IPS-15b (cell line): Measurements from ENCODE around the gene PANX2.
"Not testable (repeated sequence)": the region's sequence is repeated elsewhere in the genome, so short reads cannot be mapped to it uniquely, and the experiment has no call there.

Experiments used
- H3K27me3 ChIP-seq: one replicate; pipeline ENCODE4 v1.6.1; 2013; ENCODE audit warnings: low read length; ENCODE audit not compliant: control insufficient read depth, insufficient read depth
- H3K36me3 ChIP-seq: one replicate; pipeline ENCODE4 v1.6.1; 2013; ENCODE audit warnings: low read length; ENCODE audit not compliant: control insufficient read depth, insufficient read depth
- H3K4me1 ChIP-seq: one replicate; pipeline ENCODE4 v1.6.1; 2013; ENCODE audit warnings: mild to moderate bottlenecking, low read length; ENCODE audit not compliant: control insufficient read depth, insufficient read depth
- H3K4me3 ChIP-seq: one replicate; pipeline ENCODE4 v1.5.1; 2013; ENCODE audit warnings: low read depth, low read length
- H3K9ac ChIP-seq: one replicate; pipeline ENCODE4 v1.6.1; 2013; ENCODE audit warnings: low read depth, mild to moderate bottlenecking, low read length
- H3K9me3 ChIP-seq: one replicate; pipeline ENCODE4 v1.6.1; 2013; ENCODE audit warnings: mild to moderate bottlenecking, low read length; ENCODE audit not compliant: control insufficient read depth, insufficient read depth

Gene PANX2, protein sequence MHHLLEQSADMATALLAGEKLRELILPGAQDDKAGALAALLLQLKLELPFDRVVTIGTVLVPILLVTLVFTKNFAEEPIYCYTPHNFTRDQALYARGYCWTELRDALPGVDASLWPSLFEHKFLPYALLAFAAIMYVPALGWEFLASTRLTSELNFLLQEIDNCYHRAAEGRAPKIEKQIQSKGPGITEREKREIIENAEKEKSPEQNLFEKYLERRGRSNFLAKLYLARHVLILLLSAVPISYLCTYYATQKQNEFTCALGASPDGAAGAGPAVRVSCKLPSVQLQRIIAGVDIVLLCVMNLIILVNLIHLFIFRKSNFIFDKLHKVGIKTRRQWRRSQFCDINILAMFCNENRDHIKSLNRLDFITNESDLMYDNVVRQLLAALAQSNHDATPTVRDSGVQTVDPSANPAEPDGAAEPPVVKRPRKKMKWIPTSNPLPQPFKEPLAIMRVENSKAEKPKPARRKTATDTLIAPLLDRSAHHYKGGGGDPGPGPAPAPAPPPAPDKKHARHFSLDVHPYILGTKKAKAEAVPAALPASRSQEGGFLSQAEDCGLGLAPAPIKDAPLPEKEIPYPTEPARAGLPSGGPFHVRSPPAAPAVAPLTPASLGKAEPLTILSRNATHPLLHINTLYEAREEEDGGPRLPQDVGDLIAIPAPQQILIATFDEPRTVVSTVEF

GRCh38 chr22:50170453-50171318, at the start of gene PANX2:
Gene PANX2 (plus strand): TSS chr22:50170731. CDS start chr22:50170731, 0 bp downstream.
- Histone ChIP-seq H3K4me3 (peak within 1 kb of the TSS; percentile 69), H3K9me3 (no peaks in the 10 kb centered on the region), H3K27me3 (peaks cover 11% of the 10 kb centered on the region), H3K36me3 (peaks cover 2% of the 10 kb centered on the region), H3K9ac (no peak within 1 kb of the TSS), H3K4me1 (no peaks in the 10 kb centered on the region)

DNA sequence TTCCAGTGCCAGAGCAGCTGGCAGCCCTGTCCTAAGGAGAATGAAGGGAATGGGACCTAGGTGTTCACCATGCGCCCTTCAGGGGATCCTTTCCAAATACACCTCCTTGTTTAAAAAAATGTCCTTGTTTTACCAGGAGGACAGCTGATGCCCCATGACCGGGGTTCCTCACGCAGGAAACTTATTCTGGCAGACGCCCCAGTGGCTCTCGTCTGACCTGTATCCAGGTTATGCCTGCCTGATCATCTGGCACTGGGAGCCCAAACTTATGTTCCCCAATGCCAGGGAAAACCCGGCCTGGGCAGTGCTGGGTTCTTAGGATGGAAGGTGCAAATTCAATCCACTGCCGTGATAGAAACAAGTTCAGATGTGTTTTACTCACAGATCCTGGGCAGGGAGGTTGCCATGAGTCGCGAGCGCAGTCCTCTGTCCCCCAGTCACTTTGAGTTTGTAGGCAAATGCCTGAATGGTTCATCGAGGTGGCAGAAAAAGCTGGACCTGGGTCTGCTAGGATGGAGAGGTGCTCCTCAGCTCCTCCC, 49.3 kb upstream of the PANX2 start:
- no peaks in the 10 kb centered on the region for H3K4me1 ChIP-seq
- H3K9ac ChIP-seq: no peak overlapping the region

DNA sequence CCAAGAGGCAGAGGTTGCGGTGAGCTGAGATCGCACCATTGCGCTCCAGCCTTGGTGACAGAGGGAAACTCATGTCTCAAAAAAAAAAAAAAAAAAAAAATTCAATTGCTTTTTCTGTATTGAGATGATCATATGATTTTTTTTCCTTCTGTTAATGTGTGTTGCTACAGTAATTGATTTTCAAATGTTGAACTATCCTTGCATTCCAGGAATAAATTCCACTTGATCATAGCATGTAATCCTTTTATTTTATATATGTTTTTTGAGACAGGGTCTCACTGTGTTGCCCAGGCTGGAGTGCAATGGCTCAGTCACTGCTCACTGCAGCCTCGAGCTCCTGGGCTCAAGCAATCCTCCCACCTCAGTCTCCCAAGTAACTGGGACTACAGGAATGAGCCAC, 47.4 kb upstream of the PANX2 start:
- Histone ChIP-seq H3K9ac (no peak overlapping the region), H3K4me3 (no peak overlapping the region), H3K4me1 (no peaks in the 10 kb centered on the region), H3K27me3 (no peaks in the 10 kb centered on the region), H3K9me3 (no peaks in the 10 kb centered on the region), H3K36me3 (no peaks in the 10 kb centered on the region)

More for the DNA sequence above, 49.3 kb upstream of the PANX2 start:
- H3K36me3 ChIP-seq: no peaks in the 10 kb centered on the region
- H3K27me3 ChIP-seq: no peaks in the 10 kb centered on the region
- no peak overlapping the region for H3K4me3 ChIP-seq
- no peaks in the 10 kb centered on the region for H3K9me3 ChIP-seq

DNA sequence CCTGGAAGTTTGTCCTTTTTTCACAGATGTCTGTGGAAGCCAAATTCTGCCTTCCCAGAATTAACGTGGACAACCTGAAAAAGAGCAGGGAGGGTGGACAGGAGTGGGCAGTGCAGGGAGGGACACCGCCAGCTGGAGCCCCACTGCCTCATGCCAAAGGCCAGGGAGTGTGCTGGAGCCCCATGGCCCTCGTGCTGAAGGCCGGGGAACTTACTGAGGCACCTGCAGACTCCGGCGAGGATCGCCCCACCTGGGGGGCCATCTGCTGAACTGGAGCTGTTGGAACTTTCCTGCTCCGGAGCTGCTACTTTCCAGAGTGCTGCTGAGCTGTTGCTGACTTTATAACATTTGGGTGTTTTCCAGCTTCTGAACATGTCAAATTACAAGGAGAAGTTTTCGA, 45.5 kb upstream of the PANX2 start:
- H3K9ac ChIP-seq: no peak overlapping the region
- no peak overlapping the region for H3K4me3 ChIP-seq
- H3K36me3 ChIP-seq: no peaks in the 10 kb centered on the region
- H3K27me3 ChIP-seq: no peaks in the 10 kb centered on the region
- H3K9me3 ChIP-seq: no peaks in the 10 kb centered on the region
- H3K4me1 ChIP-seq: no peaks in the 10 kb centered on the region

GRCh38 chr22:50129121-50129736, 41.3 kb upstream of the PANX2 start:
- no peak overlapping the region for H3K4me3 ChIP-seq
- H3K9ac ChIP-seq: no peak overlapping the region
- no peaks in the 10 kb centered on the region for H3K4me1 ChIP-seq
- no peaks in the 10 kb centered on the region for H3K36me3 ChIP-seq
- H3K27me3 ChIP-seq: no peaks in the 10 kb centered on the region
- no peaks in the 10 kb centered on the region for H3K9me3 ChIP-seq

GRCh38 chr22:50131894-50132293, 38.6 kb upstream of the PANX2 start:
- Histone ChIP-seq H3K4me3 (no peak overlapping the region), H3K4me1 (no peaks in the 10 kb centered on the region), H3K9ac (no peak overlapping the region), H3K27me3 (no peaks in the 10 kb centered on the region), H3K9me3 (no peaks in the 10 kb centered on the region), H3K36me3 (no peaks in the 10 kb centered on the region)

- Histone ChIP-seq H3K4me1 (no peaks in the 10 kb centered on the region), H3K27me3 (no peaks in the 10 kb centered on the region), H3K9me3 (no peaks in the 10 kb centered on the region), H3K9ac (no peak overlapping the region), H3K4me3 (no peak overlapping the region), H3K36me3 (no peaks in the 10 kb centered on the region)
Observed at GRCh38 chr22:50134481-50134880, 36.0 kb upstream of the PANX2 start.

DNA sequence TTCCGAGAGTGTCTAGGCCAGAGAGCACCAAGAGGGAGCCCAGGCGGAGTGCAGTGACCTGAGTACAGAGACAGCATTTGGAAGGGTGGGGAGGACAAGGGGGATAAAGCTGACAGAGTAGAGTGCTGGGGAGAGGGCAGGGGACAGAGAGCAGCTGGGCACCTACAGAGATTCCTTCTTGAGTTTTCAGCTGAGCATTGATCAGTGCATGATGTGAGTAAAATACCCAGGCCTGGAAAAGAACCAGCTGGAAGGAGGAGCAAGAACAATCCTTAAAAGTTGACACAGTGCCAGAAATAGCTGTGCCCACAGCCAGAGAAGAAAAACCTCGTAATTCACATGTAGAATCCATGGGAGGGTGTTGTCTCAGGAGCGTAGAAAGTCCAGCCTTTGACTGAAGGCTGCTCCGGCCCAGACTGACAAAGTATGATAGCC, 33.9 kb upstream of the PANX2 start:
- H3K27me3 ChIP-seq: no peaks in the 10 kb centered on the region
- no peak overlapping the region for H3K4me3 ChIP-seq
- H3K9ac ChIP-seq: no peak overlapping the region
- no peaks in the 10 kb centered on the region for H3K36me3 ChIP-seq
- H3K4me1 ChIP-seq: no peaks in the 10 kb centered on the region
- no peaks in the 10 kb centered on the region for H3K9me3 ChIP-seq

DNA sequence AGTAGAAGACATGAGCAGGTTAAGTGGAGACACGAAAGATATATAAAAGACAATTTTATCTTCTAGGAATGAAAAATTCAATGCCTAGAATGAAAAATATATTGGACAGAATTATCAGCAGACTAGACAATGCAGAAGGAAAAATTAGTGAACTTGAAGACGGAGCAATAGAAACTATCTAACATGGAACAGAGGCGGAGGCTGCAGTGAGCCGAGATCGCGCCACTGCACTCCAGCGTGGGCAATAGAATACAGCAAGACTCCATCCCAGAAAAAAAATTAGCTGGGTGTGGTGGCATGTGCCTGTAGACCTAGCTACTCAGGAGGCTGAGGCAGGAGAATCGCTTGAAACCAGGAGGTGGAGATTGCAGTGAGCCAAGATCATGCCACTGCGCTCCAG, 33.3 kb upstream of the PANX2 start:
- not testable (repeated sequence) for H3K9me3 ChIP-seq, H3K4me3 ChIP-seq, H3K4me1 ChIP-seq, H3K9ac ChIP-seq, H3K36me3 ChIP-seq, H3K27me3 ChIP-seq

GRCh38 chr22:50138041-50138440, 32.5 kb upstream of the PANX2 start:
- Histone ChIP-seq H3K9ac (no peak overlapping the region), H3K36me3 (no peaks in the 10 kb centered on the region), H3K27me3 (no peaks in the 10 kb centered on the region), H3K9me3 (no peaks in the 10 kb centered on the region), H3K4me3 (no peak overlapping the region), H3K4me1 (no peaks in the 10 kb centered on the region)

GRCh38 chr22:50138988-50139387, 31.5 kb upstream of the PANX2 start:
- H3K9me3 ChIP-seq: no peaks in the 10 kb centered on the region
- H3K4me1 ChIP-seq: no peaks in the 10 kb centered on the region
- no peak overlapping the region for H3K4me3 ChIP-seq
- no peak overlapping the region for H3K9ac ChIP-seq
- H3K36me3 ChIP-seq: no peaks in the 10 kb centered on the region
- no peaks in the 10 kb centered on the region for H3K27me3 ChIP-seq
